GM18519 (cell line): ENCODE measurements around the gene PTGDS.

Experiments used
- ATAC-seq: cut with Tn5 transposase; IDR thresholded peaks from one replicate; pipeline ENCODE4 v1.9.1; 2021; ENCODE audit warnings: mild to moderate bottlenecking, moderate library complexity; ENCODE audit not compliant: unreplicated experiment, low FRiP score

Gene PTGDS

GRCh38 chr9:137019891-137020683, 42.8 kb downstream of the PTGDS start:
- no peak for ATAC-seq

- no peak for ATAC-seq
Measured at GRCh38 chr9:137020771-137021567, 43.7 kb downstream of the PTGDS start.

- no peak for ATAC-seq
Measured at GRCh38 chr9:137021568-137021978, 44.3 kb downstream of the PTGDS start.

GRCh38 chr9:137021979-137022661, 44.8 kb downstream of the PTGDS start:
- ATAC-seq: no peak

- ATAC-seq: no peak
Measured at GRCh38 chr9:137022662-137023008, 45.3 kb downstream of the PTGDS start.

GRCh38 chr9:137023157-137023556, 45.9 kb downstream of the PTGDS start:
- no peak for ATAC-seq

GRCh38 chr9:137023583-137023991, 46.3 kb downstream of the PTGDS start:
- no peak for ATAC-seq

GRCh38 chr9:137025517-137025966, 48.2 kb downstream of the PTGDS start:
- no peak for ATAC-seq

- no peak for ATAC-seq
Measured at GRCh38 chr9:137026384-137026783, 49.1 kb downstream of the PTGDS start.

GRCh38 chr9:137026828-137027227, 49.5 kb downstream of the PTGDS start:
- ATAC-seq: no peak

- ATAC-seq: no peak
Measured at GRCh38 chr9:137027369-137028262, 50.3 kb downstream of the PTGDS start, which contains the start of gene ABCA2. ABCA2 (minus strand) TSS chr9:137028237; CDS start chr9:137028140, 97 bp downstream.

GRCh38 chr9:137028263-137029057, 51.2 kb downstream of the PTGDS start:
- ATAC-seq: peak; percentile 41

GRCh38 chr9:137029058-137029936, 52.0 kb downstream of the PTGDS start:
- no peak for ATAC-seq

- no peak for ATAC-seq
Measured at GRCh38 chr9:137030006-137030405, 52.7 kb downstream of the PTGDS start.

- ATAC-seq: no peak
Measured at GRCh38 chr9:137030538-137031527, 53.5 kb downstream of the PTGDS start.
